OCI-LY7 (cell line): ENCODE results near the gene ZCRB1. TPM values are rescaled to one million over a fixed set of nuclear protein-coding genes. Genes with fewer than 3 reads are reported as not detected.

ENCODE experiments used
- BruUV-seq: library from RNA; stranded (reverse); fragments of 400-500 nt; replicated peaks from 2 replicates; lab custom pipeline; 2021; lab: Mats Ljungman, UMichigan
- CTCF ChIA-PET: fragments of 300-600 bp; sonication (Branson Sonifier 250); formaldehyde crosslinking; loops from one replicate; lab custom pipeline; 2022; ENCODE audit warnings: antibody characterized with exemption; ENCODE audit not compliant: unreplicated experiment; lab: Charles Lee
- POLR2A ChIA-PET: fragments of 300-600 bp; sonication (Branson Sonifier 250); formaldehyde crosslinking; loops from one replicate; lab custom pipeline; 2022; ENCODE audit warnings: antibody characterized with exemption; lab: Charles Lee
- DNase-seq: peaks from one replicate; pipeline ENCODE4 v3.0.0-alpha.2; 2015; ENCODE audit warnings: low spot score
- H2AFZ ChIP-seq: fragments of 200-600 bp; sonication (generic), shearing (Covaris generic); 2 replicates; pipeline ENCODE4 v1.6.1; 2014; ENCODE audit warnings: mild to moderate bottlenecking, antibody characterized with exemption, low read length, moderate library complexity
- H3K27ac ChIP-seq: fragments of 200-600 bp; sonication (generic); 2 replicates; pipeline ENCODE4 v1.5.1; 2014; ENCODE audit warnings: mixed run types, low read depth, mild to moderate bottlenecking, moderate library complexity, low read length, inconsistent platforms; ENCODE audit not compliant: poor library complexity, severe bottlenecking
- H3K36me3 ChIP-seq: fragments of 200-600 bp; sonication (generic); 2 replicates; pipeline ENCODE4 v1.6.1; 2014; ENCODE audit warnings: mild to moderate bottlenecking, antibody characterized with exemption, low read length, moderate library complexity, mixed read lengths; ENCODE audit not compliant: insufficient read depth
- H3K4me1 ChIP-seq: fragments of 200-600 bp; sonication (generic); 2 replicates; pipeline ENCODE4 v1.5.1; 2014; ENCODE audit warnings: mild to moderate bottlenecking, low read length; ENCODE audit not compliant: insufficient read depth, poor library complexity, severe bottlenecking
- H3K4me2 ChIP-seq: fragments of 200-600 bp; sonication (generic); 2 replicates; pipeline ENCODE4 v1.6.1; 2014; ENCODE audit warnings: mild to moderate bottlenecking, low read length
- H3K4me3 ChIP-seq: fragments of 200-600 bp; sonication (generic); 2 replicates; pipeline ENCODE4 v1.5.1; 2014; ENCODE audit warnings: mild to moderate bottlenecking, low read depth, low read length; ENCODE audit not compliant: poor library complexity, severe bottlenecking
- H3K79me2 ChIP-seq: fragments of 200-600 bp; sonication (generic); 2 replicates; pipeline ENCODE4 v1.6.1; 2016; ENCODE audit warnings: low read depth, mild to moderate bottlenecking, low read length, moderate library complexity, mixed read lengths; ENCODE audit not compliant: insufficient read depth
- H3K9me2 ChIP-seq: fragments of 200-600 bp; sonication (generic); 2 replicates; pipeline ENCODE4 v1.6.1; 2016; ENCODE audit warnings: mild to moderate bottlenecking, low read length, mixed read lengths; ENCODE audit not compliant: insufficient read depth
- H3K9me3 ChIP-seq: fragments of 200-600 bp; sonication (generic); 2 replicates; pipeline ENCODE4 v1.6.1; 2014; ENCODE audit warnings: mild to moderate bottlenecking, mixed run types, low read length, mixed read lengths
- H4K20me1 ChIP-seq: fragments of 200-600 bp; sonication (generic); 2 replicates; pipeline ENCODE4 v1.6.1; 2014; ENCODE audit warnings: mild to moderate bottlenecking, antibody characterized with exemption, low read length, moderate library complexity, mixed read lengths; ENCODE audit not compliant: insufficient read depth
- CTCF ChIP-seq: fragments of 200-600 bp; sonication (generic); conservative IDR thresholded peaks from 2 replicates; pipeline ENCODE4 v1.5.1; 2014; ENCODE audit warnings: mild to moderate bottlenecking, antibody characterized with exemption, low read length, moderate library complexity, mixed read lengths
- EZH2phosphoT487 ChIP-seq: fragments of 200-600 bp; sonication (generic); IDR thresholded peaks from 2 replicates; pipeline ENCODE4 v1.6.1; 2018; ENCODE audit warnings: low read depth, borderline replicate concordance, mild to moderate bottlenecking, mixed run types, antibody characterized with exemption, low read length, moderate library complexity, mixed read lengths
- intact Hi-C: fragments of 100-400 bp; cut with micrococcal nuclease; formaldehyde crosslinking; loops from one replicate; pipeline ENCODE4 v1.10.0; 2022; ENCODE audit not compliant: unreplicated experiment
- total RNA-seq, 2 experiments: library from RNA; depleted of rRNA in 1 of 2; stranded (reverse); fragments of >200 nt in 1 of 2; shearing (Covaris generic) in 1 of 2; gene quantifications; 2 replicates each; pipeline ENCODE4 v1.2.3, GENCODE V29; 2014 to 2022

The ZCRB1 gene
- total RNA-seq, 2 experiments from 2014 or later = 25.7 to 56.0 TPM

- Histone ChIP-seq H3K9me2 (no peaks in the 10 kb centered on the region), H3K79me2 (no peaks in the 10 kb centered on the region), H3K4me3 (no peak overlapping the region), H2AFZ (no peak overlapping the region), H4K20me1 (no peaks in the 10 kb centered on the region), H3K36me3 (no peaks in the 10 kb centered on the region), H3K4me2 (no peak overlapping the region), H3K27ac (no peak overlapping the region), H3K4me1 (no peaks in the 10 kb centered on the region), H3K9me3 (no peaks in the 10 kb centered on the region)
- TF ChIP-seq EZH2phosphoT487 = no peak
- no peak for TF ChIP-seq CTCF
- CTCF ChIA-PET = no interaction called here
- no peak for DNase-seq
- POLR2A ChIA-PET = no interaction called here
- intact Hi-C loops = no loop called here
- no TSS peak for BruUV-seq
Measured at GRCh38 chr12:42278128-42278510, 47.8 kb downstream of the ZCRB1 start.

GRCh38 chr12:42277396-42278127 is 48.3 kb downstream of the ZCRB1 start:
- no peaks in the 10 kb centered on the region for H3K79me2 ChIP-seq
- no peaks in the 10 kb centered on the region for H3K4me1 ChIP-seq
- H2AFZ ChIP-seq = no peak overlapping the region
- no peaks in the 10 kb centered on the region for H4K20me1 ChIP-seq
- no peak overlapping the region for H3K4me3 ChIP-seq
- H3K27ac ChIP-seq = no peak overlapping the region
- no peaks in the 10 kb centered on the region for H3K9me3 ChIP-seq
- ChIA-PET POLR2A (interaction anchor here (0.5 to 0.9 kb wide), 2 partner anchors 180 to 1530 kb away, joined by 3 read pairs; no protein-coding TSS in a partner anchor), CTCF (no interaction called here)
- intact Hi-C loops = no loop called here
- no peak overlapping the region for H3K4me2 ChIP-seq
- no peak for DNase-seq
- H3K9me2 ChIP-seq = no peaks in the 10 kb centered on the region
- H3K36me3 ChIP-seq = no peaks in the 10 kb centered on the region
- TF ChIP-seq EZH2phosphoT487 (no peak), CTCF (no peak)
- BruUV-seq = no TSS peak

- TF ChIP-seq CTCF (no peak), EZH2phosphoT487 (no peak)
- H3K4me1 ChIP-seq = no peaks in the 10 kb centered on the region
- H3K9me2 ChIP-seq = no peaks in the 10 kb centered on the region
- intact Hi-C loops = no loop called here
- ChIA-PET CTCF (no interaction called here), POLR2A (interaction anchor here (0.6 kb wide), 1 partner anchor 360 kb away, joined by 11 read pairs; no protein-coding TSS in a partner anchor)
- H3K27ac ChIP-seq = no peak overlapping the region
- H3K4me3 ChIP-seq = no peak overlapping the region
- H4K20me1 ChIP-seq = no peaks in the 10 kb centered on the region
- DNase-seq = no peak
- no peaks in the 10 kb centered on the region for H3K79me2 ChIP-seq
- no peaks in the 10 kb centered on the region for H3K36me3 ChIP-seq
- no peak overlapping the region for H2AFZ ChIP-seq
- no TSS peak for BruUV-seq
- H3K4me2 ChIP-seq = no peak overlapping the region
- no peaks in the 10 kb centered on the region for H3K9me3 ChIP-seq
Measured at GRCh38 chr12:42275499-42275898, 50.4 kb downstream of the ZCRB1 start.
